Measurements from ENCODE around the gene WDR5. TPM values are rescaled to one million over a fixed set of nuclear protein-coding genes. Genes with fewer than 3 reads are reported as not detected.

Gene WDR5
- total RNA-seq, 1 donor from 2014 or later, result 22.1 TPM

GRCh38 chr9:134187110-134187531, 51.2 kb downstream of the WDR5 start:
- DNase-seq (ENCODE audit: low spot score), result no peak

DNA sequence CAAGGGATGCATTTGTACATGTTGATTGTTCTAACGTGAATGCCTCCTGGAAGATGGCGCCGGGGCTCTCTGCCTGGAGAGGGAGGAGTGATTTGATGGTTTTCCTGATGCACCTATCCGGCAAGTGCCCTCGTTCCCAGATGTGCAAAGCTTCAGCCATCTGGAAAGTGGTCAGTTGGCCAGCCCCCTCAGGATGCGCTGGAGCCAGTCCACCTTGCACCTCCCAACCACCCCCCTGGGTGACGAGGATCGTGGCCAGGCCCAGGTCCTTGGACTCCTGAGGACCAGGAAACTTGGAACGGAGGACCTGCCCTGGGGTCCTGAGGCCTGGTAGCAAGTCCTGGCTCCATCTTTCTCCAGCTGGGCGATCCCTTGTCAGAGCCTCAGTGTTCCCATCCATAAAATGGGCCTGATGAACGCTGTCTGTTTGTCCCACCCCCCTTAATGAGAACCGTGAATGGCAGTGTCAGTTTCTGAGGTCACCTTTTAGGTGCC, 52.1 kb downstream of the WDR5 start:
- no peak for DNase-seq (ENCODE audit: low spot score)

DNA sequence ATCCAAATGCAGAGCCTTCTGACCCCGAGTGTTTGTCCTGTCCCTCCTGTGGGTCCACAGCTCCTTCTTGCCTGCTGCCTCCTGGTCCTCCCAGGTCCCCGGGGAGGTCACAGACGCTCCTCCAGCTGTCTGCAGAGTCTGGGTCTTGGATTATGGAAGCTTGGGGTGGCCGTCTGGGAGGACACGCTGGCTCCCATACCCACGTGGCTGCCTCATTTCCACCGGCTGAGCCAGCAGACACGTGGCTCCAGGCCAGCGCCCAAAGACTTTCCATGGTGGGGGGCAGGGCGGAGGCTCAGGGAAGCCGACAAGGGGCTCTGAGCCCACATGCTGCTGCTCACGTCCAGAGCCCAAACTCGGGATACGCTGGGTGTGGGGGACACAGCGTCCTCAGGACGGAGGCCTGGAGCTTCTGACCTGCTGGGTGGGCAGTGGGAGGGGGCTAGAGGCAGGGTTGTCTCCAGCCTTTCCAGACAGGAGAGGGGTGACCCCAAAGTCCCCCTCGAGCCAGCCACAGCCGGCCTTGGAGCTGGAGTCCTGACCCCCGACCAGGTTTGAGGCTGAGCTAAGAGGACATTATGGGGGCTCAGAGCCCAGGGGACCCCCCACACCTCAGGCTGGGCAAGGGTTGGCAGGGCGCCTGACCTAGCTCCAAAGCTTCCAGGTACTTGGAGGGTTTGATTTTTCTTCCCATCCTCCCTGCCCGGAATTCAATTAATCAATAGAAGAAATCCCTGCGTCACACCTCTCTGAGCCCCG, 52.7 kb downstream of the WDR5 start:
- peak; percentile 46 for DNase-seq (ENCODE audit: low spot score)

- peak; percentile 34 for DNase-seq (ENCODE audit: low spot score)
Measured at GRCh38 chr9:134189145-134189469, 53.2 kb downstream of the WDR5 start.

- DNase-seq (ENCODE audit: low spot score), result no peak
Measured at GRCh38 chr9:134189470-134190231, 53.8 kb downstream of the WDR5 start.

- DNase-seq (ENCODE audit: low spot score), result no peak
Measured at GRCh38 chr9:134190232-134191121, 54.6 kb downstream of the WDR5 start.

DNA sequence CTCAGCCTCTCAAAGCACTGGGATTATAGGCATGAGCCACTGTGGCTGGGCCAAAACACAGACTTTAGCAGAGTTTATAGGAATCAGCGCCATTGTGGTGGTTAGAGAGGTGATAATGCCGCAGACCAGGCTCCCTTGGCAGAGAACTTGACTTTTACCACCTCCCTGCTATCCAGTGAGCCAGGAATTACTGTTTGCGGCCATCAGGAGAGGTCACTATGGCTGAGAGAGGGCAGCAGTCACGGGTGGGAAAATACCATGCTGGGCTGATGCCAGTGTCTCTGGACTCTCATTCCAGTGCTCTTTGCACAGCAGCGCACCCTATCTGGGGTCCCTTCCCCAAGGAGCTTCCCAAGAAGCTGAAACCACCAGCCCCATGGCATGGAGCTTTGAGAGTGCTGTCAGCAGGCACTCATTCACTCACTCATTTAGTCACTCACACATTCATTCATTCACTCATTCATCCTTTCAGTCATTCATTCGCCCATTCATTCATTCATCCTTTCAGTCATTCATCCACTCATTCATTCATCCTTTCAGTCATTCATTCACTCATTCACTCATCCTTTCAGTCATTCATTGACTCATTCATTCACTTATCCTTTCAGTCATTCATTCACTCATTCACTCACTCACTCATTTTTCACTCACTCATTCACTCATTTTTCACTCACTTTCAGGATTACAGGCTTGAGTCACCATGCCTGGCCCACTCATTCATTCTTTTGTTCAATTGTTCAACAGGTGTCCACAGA, 55.8 kb downstream of the WDR5 start:
- no peak for DNase-seq (ENCODE audit: low spot score)

- DNase-seq (ENCODE audit: low spot score), result no peak
Measured at GRCh38 chr9:134192311-134192950, 56.5 kb downstream of the WDR5 start.

DNA sequence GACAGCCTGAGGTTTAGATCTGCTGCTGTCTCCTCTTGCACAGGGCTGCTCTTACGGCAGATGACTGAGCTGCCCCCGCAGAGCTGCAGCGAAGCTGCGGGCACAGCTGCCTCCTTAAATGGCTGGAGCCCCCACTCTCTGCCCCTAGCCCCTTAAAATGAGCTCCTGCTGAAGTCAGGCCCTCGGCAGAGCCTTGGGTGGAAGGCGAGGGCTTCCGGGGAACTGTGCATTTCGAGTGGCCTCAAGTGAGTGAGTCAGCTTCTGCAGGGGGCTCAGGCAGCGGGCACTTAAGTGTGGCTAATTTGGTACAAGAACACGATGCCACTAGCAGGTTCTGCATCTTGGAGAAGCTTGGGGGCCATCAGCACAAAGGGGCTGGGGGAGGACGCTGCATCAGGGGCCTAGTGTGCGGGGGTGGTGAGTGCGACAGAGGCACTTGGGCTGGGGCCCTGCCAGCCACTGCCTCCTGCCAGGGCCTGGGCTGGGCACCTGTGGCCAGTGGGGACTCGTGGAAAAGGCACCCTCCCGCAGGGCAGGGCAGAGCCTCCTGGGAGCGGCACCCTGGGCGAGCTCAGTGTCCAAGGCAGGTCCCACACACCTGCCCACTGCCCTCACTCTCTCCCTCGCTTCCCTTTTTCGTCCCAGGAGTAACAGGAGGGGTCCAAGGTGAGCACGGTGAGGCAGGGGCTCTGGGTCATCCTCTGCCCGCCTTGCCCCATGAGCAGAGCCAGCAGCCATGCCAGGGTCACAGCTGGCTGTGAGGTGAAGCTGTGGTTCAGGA, 57.3 kb downstream of the WDR5 start:
- no peak for DNase-seq (ENCODE audit: low spot score)

DNA sequence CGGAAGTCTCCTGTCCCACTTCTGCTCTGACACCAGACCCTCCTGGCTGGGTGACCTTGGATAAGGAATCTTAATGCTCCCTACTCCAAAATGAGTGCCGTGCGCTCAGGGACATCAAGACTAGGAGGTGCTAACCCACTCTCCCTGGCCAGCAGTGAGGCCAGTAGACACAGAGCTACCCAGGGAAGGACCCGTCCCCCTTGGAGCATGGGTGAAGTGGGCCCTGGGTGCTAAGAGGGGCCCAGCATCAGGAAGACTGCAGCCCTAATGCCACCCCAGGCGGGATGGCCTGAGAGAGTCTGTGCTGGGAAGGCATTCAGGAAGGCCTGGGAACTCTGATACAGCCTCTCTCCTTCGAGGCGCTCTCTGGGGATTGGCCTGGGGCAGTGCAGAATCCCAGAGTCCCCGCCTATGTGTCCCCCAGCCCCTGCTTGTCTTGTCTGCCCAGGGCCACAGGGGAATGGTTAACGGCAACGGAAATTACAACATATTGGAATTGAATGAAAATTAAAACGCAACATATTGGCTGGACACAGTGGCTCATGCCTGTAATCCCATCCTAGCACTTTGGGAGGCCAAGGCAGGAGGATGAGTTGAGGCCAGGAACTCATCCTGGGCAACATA, 58.1 kb downstream of the WDR5 start:
- DNase-seq (ENCODE audit: low spot score), result no peak

DNA sequence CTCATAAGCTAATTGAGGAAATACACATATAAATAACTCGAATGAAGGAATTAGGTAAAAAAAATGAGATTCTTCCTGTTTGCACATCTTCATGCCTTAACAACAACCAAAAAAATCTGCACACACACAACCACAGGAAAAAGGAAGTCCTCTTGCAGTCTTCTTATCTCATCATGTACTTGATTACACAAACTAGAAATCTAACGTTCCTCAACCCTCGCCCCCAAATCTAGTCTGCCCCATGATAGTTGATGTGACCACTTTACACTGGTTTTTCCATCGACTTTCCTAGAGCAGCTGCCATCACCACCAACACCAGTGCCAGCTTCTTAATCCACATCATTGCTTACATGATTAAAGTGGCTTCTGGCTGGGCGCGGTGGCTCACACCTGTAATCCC, 59.7 kb downstream of the WDR5 start:
- DNase-seq (ENCODE audit: low spot score), result no peak

DNA sequence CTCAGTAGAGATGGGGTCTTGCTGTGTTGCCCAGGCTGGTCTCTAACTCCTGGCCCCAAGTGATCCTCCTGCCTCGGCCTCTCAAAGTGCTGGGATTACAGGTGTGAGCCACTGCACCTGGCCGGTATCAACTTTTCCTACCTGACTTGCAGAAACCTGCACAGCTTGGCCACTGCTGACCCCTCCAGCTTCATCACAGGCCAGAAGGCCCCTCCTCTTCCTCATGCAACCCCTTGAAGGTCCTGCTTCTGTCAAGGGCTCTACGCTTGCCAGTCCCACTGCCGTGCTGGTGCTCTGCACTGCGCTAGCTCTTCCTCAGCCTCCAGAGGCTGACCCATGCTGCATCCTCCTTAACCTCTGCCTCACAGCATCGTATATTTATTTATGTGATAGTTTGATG, 61.0 kb downstream of the WDR5 start:
- no peak for DNase-seq (ENCODE audit: low spot score)

GRCh38 chr9:134198791-134199190, 62.9 kb downstream of the WDR5 start:
- no peak for DNase-seq (ENCODE audit: low spot score)

- no peak for DNase-seq (ENCODE audit: low spot score)
Measured at GRCh38 chr9:134200730-134201129, 64.8 kb downstream of the WDR5 start.

DNA sequence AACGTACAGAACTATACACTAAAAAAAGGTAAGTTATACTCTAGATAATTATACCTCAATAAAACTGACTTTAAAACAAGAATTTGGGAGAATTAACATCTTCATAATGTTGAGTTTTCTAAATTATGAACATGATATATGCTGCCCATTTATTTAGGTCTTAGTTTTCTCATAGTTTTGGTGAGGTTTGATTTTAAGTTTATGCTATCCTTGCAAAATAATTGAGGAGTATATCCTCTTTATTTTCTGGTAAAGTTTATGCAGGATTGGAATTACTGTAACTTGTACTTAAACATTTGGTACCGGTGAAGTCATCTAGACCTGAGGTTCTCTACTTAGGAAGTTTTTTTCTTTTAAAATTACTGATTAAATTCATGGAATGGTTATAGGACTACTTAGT, 67.3 kb downstream of the WDR5 start:
- DNase-seq (ENCODE audit: low spot score), result no peak

- no peak for DNase-seq (ENCODE audit: low spot score)
Measured at GRCh38 chr9:134204041-134204440, 68.2 kb downstream of the WDR5 start.

DNA sequence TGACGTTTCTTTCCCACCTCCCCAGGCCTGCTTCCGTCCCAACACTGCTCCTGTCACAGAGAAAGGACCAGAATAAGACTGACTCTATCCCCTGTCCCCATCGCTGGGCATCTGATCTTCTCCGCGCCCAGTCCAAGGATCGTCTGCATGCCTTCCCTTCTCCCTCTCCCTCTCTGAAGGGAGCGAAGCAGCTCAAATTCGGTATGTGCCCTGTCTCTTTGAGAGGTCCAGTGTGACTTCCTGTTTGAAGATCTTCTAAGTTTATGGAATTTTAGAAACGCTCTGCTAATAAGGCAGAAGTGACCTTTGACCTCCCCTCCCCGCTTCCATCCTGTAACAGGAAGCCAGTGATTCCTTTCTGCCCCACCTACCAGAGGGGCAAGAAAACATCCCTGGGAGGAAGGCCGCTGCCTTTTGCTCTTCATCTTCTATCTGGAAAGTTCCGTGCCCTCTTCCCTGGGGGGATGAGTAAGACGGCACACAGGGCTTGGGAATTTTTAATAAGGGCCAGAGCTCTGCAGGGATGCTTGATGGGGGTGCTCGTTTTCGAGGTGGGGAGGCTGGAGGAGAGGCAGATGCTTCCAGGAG, 69.2 kb downstream of the WDR5 start:
- no peak for DNase-seq (ENCODE audit: low spot score)

GRCh38 chr9:134205672-134206310, 69.9 kb downstream of the WDR5 start:
- peak; percentile 43 for DNase-seq (ENCODE audit: low spot score)

Data from umbilical cord (tissue), 2 donors.